ENCODE measurements around the gene ANTXR1. TPM values are rescaled to one million over a fixed set of nuclear protein-coding genes. Genes with fewer than 3 reads are reported as not detected.

Gene ANTXR1
- total RNA-seq, 1 experiment from 2014 or later = 12.4 TPM

GRCh38 chr2:69062307-69062962, 49.5 kb downstream of the ANTXR1 start:
- H3K27me3 ChIP-seq (ENCODE audit: control insufficient read depth, insufficient read depth, low read length) = no peaks in the 10 kb centered on the region
- no peaks in the 10 kb centered on the region for H3K36me3 ChIP-seq (replicated peaks; ENCODE audit: control insufficient read depth, insufficient read depth, low read length)
- DNase-seq = no peak
- no peak overlapping the region for H3K4me3 ChIP-seq (ENCODE audit: insufficient read depth, low read depth, low read length)

DNA sequence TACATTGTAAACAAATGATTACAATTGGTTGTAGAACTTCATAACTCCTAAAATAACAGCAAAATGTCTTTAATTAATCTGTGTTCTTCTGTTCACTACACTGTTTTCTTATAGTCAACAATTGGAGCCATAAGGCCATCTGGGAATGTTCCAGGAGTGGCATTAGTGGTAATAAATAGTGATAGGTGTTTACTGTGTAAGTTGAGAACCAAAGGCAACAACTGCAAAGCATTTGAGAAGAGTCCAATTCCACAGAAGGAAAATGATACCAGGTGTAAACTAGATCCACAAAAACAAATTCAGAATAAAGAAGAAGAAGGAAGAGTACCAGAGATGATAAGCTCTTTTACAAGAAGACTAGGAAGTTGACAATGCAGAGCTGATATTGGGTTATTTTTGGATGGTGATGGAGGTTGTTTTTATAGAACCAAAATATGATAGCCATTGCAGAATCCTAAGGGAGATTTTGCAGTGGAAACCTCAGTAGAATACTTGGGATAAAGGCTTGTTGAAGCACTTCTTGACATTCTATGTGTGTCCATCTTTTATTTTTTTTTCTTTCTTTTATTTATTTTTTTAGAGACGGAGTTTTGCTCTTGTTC, 52.9 kb downstream of the ANTXR1 start:
- no peak for DNase-seq
- no peaks in the 10 kb centered on the region for H3K27me3 ChIP-seq (ENCODE audit: control insufficient read depth, insufficient read depth, low read length)
- no peak overlapping the region for H3K4me3 ChIP-seq (ENCODE audit: insufficient read depth, low read depth, low read length)
- H3K36me3 ChIP-seq (replicated peaks; ENCODE audit: control insufficient read depth, insufficient read depth, low read length) = no peaks in the 10 kb centered on the region

DNA sequence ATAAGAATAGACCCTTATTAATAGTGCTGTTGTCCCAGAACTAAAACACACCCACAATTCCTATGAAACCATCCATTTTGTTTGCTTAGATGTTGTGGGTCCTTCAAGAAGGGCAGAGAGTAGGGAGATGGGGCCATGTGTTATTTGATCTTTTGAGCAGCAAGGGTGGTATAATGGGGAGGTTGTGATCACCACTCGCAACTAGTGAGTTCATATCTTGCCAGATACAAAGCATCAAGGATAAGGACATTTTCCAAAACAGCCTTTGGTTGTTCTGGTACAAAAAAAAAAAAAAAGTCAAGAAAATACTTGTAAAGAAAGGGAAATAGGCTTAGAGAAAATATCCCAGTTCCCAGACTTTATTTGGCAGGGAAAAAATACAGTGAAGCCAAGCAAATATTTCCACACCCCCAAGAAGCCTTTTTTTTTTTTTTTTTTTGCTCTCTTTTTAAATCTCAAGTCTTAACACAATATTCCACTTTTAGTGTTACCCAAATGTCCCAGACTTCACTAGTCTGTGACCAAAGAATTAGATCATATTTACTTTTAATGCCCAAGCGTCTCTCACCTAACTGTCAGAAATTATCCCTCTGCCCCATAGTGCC, 54.1 kb downstream of the ANTXR1 start:
- Histone ChIP-seq H3K4me3 (ENCODE audit: insufficient read depth, low read depth, low read length) (no peak overlapping the region), H3K36me3 (replicated peaks; ENCODE audit: control insufficient read depth, insufficient read depth, low read length) (no peaks in the 10 kb centered on the region), H3K27me3 (ENCODE audit: control insufficient read depth, insufficient read depth, low read length) (no peaks in the 10 kb centered on the region)
- DNase-seq = no peak

- no peaks in the 10 kb centered on the region for H3K27me3 ChIP-seq (ENCODE audit: control insufficient read depth, insufficient read depth, low read length)
- DNase-seq = no peak
- no peak overlapping the region for H3K4me3 ChIP-seq (ENCODE audit: insufficient read depth, low read depth, low read length)
- H3K36me3 ChIP-seq (replicated peaks; ENCODE audit: control insufficient read depth, insufficient read depth, low read length) = no peaks in the 10 kb centered on the region
Observed at GRCh38 chr2:69067866-69068265, 54.9 kb downstream of the ANTXR1 start.

DNA sequence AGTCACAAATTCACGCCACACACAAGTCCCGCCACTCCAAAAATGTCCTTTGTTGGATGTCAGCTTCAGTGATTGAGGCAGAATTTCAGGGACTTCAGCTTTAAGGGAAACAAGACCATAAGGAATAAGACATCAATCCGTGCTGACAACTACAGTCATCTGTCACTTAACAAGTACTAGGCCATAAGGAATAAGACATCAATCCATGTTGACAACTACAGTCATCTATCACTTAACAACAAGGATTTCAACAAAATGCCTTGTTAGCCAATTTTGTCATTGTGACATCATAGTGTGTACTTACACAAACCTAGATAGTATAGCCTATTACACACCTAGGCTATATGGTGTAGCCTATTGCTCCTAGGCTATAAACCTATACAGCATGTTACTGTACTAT, 58.0 kb downstream of the ANTXR1 start:
- no peaks in the 10 kb centered on the region for H3K27me3 ChIP-seq (ENCODE audit: control insufficient read depth, insufficient read depth, low read length)
- H3K4me3 ChIP-seq (ENCODE audit: insufficient read depth, low read depth, low read length) = no peak overlapping the region
- no peaks in the 10 kb centered on the region for H3K36me3 ChIP-seq (replicated peaks; ENCODE audit: control insufficient read depth, insufficient read depth, low read length)
- no peak for DNase-seq

GRCh38 chr2:69073928-69074570, 61.1 kb downstream of the ANTXR1 start:
- DNase-seq = no peak
- Histone ChIP-seq H3K27me3 (ENCODE audit: control insufficient read depth, insufficient read depth, low read length) (no peaks in the 10 kb centered on the region), H3K4me3 (ENCODE audit: insufficient read depth, low read depth, low read length) (no peak overlapping the region), H3K36me3 (replicated peaks; ENCODE audit: control insufficient read depth, insufficient read depth, low read length) (peaks cover 7% of the 10 kb centered on the region)

GRCh38 chr2:69074918-69075317, 61.9 kb downstream of the ANTXR1 start:
- Histone ChIP-seq H3K36me3 (replicated peaks; ENCODE audit: control insufficient read depth, insufficient read depth, low read length) (peaks cover 7% of the 10 kb centered on the region), H3K27me3 (ENCODE audit: control insufficient read depth, insufficient read depth, low read length) (no peaks in the 10 kb centered on the region), H3K4me3 (ENCODE audit: insufficient read depth, low read depth, low read length) (no peak overlapping the region)
- DNase-seq = no peak

- peaks cover 7% of the 10 kb centered on the region for H3K36me3 ChIP-seq (replicated peaks; ENCODE audit: control insufficient read depth, insufficient read depth, low read length)
- no peaks in the 10 kb centered on the region for H3K27me3 ChIP-seq (ENCODE audit: control insufficient read depth, insufficient read depth, low read length)
- no peak for DNase-seq
- H3K4me3 ChIP-seq (ENCODE audit: insufficient read depth, low read depth, low read length) = no peak overlapping the region
Observed at GRCh38 chr2:69075486-69075885, 62.5 kb downstream of the ANTXR1 start.

- DNase-seq = no peak
- H3K36me3 ChIP-seq (replicated peaks; ENCODE audit: control insufficient read depth, insufficient read depth, low read length) = peaks cover 7% of the 10 kb centered on the region
- H3K4me3 ChIP-seq (ENCODE audit: insufficient read depth, low read depth, low read length) = no peak overlapping the region
- H3K27me3 ChIP-seq (ENCODE audit: control insufficient read depth, insufficient read depth, low read length) = no peaks in the 10 kb centered on the region
Observed at GRCh38 chr2:69076601-69077000, 63.6 kb downstream of the ANTXR1 start.

- H3K27me3 ChIP-seq (ENCODE audit: control insufficient read depth, insufficient read depth, low read length) = no peaks in the 10 kb centered on the region
- no peak overlapping the region for H3K4me3 ChIP-seq (ENCODE audit: insufficient read depth, low read depth, low read length)
- DNase-seq = peak; percentile 17
- peaks cover 9% of the 10 kb centered on the region for H3K36me3 ChIP-seq (replicated peaks; ENCODE audit: control insufficient read depth, insufficient read depth, low read length)
Observed at GRCh38 chr2:69077252-69077950, 64.4 kb downstream of the ANTXR1 start.

DNA sequence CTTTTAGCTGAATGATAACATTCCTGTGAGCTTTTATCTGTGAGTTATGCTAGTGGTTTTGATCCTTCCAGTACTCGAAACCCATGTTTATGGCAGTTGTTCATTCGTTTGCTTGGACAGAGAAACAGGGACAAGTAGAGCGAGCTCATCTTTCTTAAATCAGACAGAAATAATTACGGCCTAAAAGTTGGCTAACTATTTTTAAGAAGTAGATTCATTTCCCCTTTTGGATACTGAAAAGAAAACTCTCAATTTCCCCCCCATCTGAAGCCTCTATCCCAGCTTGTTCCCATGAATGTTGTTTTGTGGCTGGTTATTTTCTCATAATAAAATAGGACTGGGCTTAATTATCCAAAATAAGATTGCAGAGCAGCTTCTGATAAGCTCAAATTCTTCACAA, 67.1 kb downstream of the ANTXR1 start:
- Histone ChIP-seq H3K4me3 (ENCODE audit: insufficient read depth, low read depth, low read length) (no peak overlapping the region), H3K27me3 (ENCODE audit: control insufficient read depth, insufficient read depth, low read length) (no peaks in the 10 kb centered on the region), H3K36me3 (replicated peaks; ENCODE audit: control insufficient read depth, insufficient read depth, low read length) (peaks cover 9% of the 10 kb centered on the region)
- DNase-seq = no peak

DNA sequence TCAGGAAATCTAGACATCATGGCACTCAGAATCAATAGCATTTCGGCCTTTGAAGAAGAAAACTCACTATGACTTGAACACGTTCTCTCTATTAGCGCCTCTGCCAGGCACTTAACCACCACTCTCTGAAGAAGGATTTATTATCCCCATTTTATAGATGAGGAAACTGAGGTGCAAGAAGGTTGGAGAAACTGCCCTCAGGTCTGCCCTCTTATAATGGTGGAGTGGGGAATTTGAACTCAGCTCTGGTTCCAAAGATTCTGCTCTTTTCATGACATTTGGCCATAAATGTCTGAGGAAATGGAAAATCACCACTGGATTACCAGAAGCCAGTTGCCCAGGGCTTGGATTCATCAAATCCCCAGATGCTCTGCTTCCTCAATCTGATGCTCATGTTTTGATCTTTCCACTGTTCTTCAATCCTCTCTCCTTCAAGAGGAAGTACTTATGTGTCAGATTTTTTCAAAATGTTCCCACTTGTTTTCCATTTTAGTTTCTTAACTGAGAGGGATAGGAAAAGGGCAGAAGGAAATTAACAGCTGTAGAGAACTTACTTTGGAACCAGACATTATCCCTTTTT, 68.1 kb downstream of the ANTXR1 start:
- H3K27me3 ChIP-seq (ENCODE audit: control insufficient read depth, insufficient read depth, low read length) = no peaks in the 10 kb centered on the region
- no peak overlapping the region for H3K4me3 ChIP-seq (ENCODE audit: insufficient read depth, low read depth, low read length)
- DNase-seq = no peak
- H3K36me3 ChIP-seq (replicated peaks; ENCODE audit: control insufficient read depth, insufficient read depth, low read length) = peaks cover 9% of the 10 kb centered on the region

DNA sequence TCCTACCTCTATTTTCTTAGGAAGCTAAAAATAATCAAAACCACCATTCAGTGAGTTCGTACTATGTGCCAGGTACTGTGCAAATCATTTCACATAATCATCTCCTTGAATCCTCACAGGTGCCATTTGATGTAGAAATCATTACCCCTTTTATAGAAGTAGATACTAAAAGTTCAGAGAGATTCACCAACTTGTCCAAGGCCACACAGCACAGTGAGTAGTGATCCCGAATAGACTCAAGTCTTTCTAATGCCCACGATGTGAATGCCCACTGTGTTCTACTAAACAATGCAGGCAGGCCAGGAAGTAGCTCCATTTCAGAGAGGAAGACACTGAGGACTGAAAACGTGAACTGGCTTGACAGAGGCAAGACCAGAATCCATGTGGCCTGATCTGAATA, 68.8 kb downstream of the ANTXR1 start:
- no peak for DNase-seq
- no peak overlapping the region for H3K4me3 ChIP-seq (ENCODE audit: insufficient read depth, low read depth, low read length)

GRCh38 chr2:69082430-69082997, 69.5 kb downstream of the ANTXR1 start:
- DNase-seq = no peak
- Histone ChIP-seq H3K4me3 (ENCODE audit: insufficient read depth, low read depth, low read length) (no peak overlapping the region), H3K27me3 (ENCODE audit: control insufficient read depth, insufficient read depth, low read length) (no peaks in the 10 kb centered on the region), H3K36me3 (replicated peaks; ENCODE audit: control insufficient read depth, insufficient read depth, low read length) (peaks cover 7% of the 10 kb centered on the region)

More for the DNA sequence above, 68.8 kb downstream of the ANTXR1 start:
- Histone ChIP-seq H3K27me3 (ENCODE audit: control insufficient read depth, insufficient read depth, low read length) (no peaks in the 10 kb centered on the region), H3K36me3 (replicated peaks; ENCODE audit: control insufficient read depth, insufficient read depth, low read length) (peaks cover 9% of the 10 kb centered on the region)

Data from H7 (cell line).